GM19395 (cell line): Measurements from ENCODE around the gene HMOX2.

ENCODE experiments used
- ATAC-seq: cut with Tn5 transposase; IDR thresholded peaks from one replicate; pipeline ENCODE4 v1.9.1; 2021; ENCODE audit warnings: mild to moderate bottlenecking, moderate library complexity; ENCODE audit not compliant: unreplicated experiment

The HMOX2 gene

DNA sequence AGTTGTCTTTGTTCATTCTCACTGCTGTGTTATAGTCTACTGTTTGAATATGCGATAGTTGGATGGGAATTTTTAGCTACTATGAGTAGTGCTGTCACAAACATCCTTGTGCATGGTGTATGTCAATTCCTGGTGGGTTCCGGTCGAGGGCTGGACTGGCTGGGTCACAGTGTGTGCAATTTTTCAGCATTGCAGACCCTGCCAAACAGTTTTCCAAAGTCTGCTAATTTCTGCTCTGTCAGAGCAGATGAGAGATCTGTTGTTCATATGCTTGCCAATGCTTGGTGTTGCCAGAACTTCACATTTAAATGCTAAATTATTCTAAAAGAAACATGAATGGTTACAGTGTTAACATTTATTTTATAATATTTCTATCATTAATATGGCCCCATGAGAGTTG, 76.3 kb downstream of the HMOX2 start:
- no peak for ATAC-seq

DNA sequence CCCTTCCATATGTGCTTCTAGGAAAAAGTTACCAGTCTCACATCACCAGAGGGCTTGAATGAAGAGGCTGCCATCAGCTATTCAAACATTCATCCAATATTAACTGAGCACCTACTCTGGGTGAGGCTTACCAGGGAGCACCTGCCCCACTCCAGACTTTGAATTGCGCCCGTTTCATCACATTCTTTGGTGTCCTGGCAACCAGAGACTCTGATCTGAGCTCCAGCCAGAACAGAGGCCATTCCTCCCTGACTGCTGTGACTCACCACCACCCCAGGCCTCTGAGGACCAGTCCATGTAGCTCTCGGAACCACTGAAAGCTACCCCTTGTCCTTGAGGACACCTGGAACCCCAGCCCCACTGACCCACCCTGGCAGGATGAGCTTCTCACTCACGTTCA, 79.9 kb downstream of the HMOX2 start, which contains the start of gene C16orf96:
Gene C16orf96, plus strand, starts transcription at position 229 of the 400 bp plus-strand sequence. Its CDS starts 150 bp downstream, at position 379.
- no peak for ATAC-seq

DNA sequence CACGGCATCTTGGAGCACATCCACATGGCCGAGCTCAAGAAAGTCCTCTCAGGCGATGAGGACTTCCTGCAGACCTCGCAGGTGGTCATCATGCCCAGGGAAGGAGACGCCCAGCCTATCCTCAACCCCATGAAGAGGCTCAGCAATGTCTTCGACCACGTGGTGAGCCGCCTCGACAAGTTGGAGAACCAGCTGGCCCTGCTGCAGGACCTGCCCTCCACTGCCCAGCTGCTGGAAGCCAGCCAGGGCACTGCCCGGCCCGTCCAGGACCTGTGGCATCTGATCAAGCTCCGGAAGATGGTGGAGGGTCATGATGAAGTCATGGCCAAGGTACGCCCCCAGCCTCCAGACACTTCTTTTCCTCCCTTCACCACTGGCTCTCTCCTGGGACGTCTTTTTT, 80.4 kb downstream of the HMOX2 start:
- ATAC-seq, result no peak

DNA sequence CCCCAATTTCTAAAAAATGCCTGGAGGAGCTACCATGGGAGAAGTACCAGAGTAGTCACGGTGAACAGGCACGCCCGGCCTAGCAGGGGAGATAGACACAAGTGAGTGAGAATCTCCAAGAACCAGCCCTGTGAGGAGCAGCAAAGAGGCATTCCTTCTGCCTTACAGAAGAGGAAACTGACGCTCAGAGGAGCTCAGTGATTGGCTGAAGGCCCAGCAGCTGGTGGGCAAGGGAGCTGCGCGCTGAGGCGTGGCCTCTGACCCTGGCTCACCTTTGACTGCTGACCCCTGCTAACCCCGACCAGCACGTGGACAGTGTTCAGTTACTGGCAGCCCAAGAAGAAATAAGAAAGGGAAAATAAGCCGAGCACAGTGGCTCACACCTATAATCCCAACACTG, 81.8 kb downstream of the HMOX2 start:
- no peak for ATAC-seq
